PFSK-1 (cell line): ENCODE data around the gene PPIB.

Experiments
- FOXP2 ChIP-seq: optimal IDR thresholded peaks from 2 replicates; pipeline ENCODE3; 2011; ENCODE audit warnings: borderline replicate concordance, control low read depth, inconsistent platforms; ENCODE audit not compliant: insufficient read depth; ENCODE audit errors: extremely low read length, extremely low read depth
- POLR2AphosphoS5 ChIP-seq: IDR thresholded peaks from 2 replicates; pipeline ENCODE4 v1.6.1; 2012; ENCODE audit warnings: low read depth, mild to moderate bottlenecking, control low read depth, low read length, moderate library complexity
- SIN3A ChIP-seq: IDR thresholded peaks from 2 replicates; pipeline ENCODE4 v1.6.1; 2012; ENCODE audit warnings: mild to moderate bottlenecking, low read length, moderate library complexity, borderline replicate concordance; ENCODE audit not compliant: insufficient read depth
- TAF1 ChIP-seq: IDR thresholded peaks from 2 replicates; pipeline ENCODE4 v1.6.1; 2012; ENCODE audit warnings: low read length, control low read depth, borderline replicate concordance; ENCODE audit not compliant: insufficient read depth
- TF ChIP-seq, protein P1 (sequence below), 2 experiments: IDR thresholded peaks; 2 replicates each; pipeline versions ENCODE4 v1.6.1 to v1.8.0; 2011 to 2012; ENCODE audit warnings: low read depth in 2 of 2, low read length in 2 of 2, control low read depth in 1 of 2, inconsistent platforms in 1 of 2, mild to moderate bottlenecking in 1 of 2, moderate library complexity in 1 of 2; ENCODE audit not compliant: insufficient read depth in 1 of 2

DNA sequence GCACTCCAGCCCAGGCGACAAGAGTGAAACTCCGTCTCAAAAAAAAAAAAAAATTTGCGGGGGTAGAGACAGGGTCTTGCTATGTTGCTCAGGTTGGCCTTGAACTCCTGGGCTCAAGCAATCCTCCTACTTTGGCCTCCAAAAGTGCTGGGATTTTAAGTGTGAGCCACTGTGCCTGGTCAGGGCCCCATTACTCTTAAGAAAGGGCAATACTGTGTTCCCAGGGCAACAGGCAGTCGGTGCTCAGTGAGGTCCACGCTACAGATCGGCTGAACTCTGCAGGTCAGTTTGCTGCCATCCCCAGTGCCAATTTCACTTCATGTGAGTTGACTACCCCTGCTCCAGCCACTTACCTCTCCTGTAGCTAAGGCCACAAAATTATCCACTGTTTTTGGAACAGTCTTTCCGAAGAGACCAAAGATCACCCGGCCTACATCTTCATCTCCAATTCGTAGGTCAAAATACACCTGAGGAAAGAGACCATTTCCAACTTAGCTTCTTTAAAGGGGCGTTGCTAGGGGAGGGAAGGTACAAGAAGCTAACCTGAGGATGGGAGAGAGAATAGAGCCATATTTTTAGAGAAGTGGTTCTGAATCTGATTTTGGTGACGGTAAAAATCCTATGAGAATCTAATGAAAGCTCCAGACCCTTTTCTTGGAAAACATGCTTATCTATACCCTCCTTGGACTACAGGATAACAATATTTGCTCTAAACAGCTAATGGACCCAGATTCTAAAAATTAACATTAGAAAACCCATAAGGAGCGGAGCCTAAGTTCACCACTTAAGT lies 939 bp downstream of the PPIB start:
- TF ChIP-seq POLR2AphosphoS5 (no peak; the same call in 1 of the 2 replicates), TAF1 (no peak), SIN3A (no peak), FOXP2 (no peak)
- TF ChIP-seq, protein P1, sequence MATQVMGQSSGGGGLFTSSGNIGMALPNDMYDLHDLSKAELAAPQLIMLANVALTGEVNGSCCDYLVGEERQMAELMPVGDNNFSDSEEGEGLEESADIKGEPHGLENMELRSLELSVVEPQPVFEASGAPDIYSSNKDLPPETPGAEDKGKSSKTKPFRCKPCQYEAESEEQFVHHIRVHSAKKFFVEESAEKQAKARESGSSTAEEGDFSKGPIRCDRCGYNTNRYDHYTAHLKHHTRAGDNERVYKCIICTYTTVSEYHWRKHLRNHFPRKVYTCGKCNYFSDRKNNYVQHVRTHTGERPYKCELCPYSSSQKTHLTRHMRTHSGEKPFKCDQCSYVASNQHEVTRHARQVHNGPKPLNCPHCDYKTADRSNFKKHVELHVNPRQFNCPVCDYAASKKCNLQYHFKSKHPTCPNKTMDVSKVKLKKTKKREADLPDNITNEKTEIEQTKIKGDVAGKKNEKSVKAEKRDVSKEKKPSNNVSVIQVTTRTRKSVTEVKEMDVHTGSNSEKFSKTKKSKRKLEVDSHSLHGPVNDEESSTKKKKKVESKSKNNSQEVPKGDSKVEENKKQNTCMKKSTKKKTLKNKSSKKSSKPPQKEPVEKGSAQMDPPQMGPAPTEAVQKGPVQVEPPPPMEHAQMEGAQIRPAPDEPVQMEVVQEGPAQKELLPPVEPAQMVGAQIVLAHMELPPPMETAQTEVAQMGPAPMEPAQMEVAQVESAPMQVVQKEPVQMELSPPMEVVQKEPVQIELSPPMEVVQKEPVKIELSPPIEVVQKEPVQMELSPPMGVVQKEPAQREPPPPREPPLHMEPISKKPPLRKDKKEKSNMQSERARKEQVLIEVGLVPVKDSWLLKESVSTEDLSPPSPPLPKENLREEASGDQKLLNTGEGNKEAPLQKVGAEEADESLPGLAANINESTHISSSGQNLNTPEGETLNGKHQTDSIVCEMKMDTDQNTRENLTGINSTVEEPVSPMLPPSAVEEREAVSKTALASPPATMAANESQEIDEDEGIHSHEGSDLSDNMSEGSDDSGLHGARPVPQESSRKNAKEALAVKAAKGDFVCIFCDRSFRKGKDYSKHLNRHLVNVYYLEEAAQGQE (IDR thresholded peaks at IDR 0.05; ENCODE audit: insufficient read depth in 1 of 2, low read depth in 2 of 2, low read length in 2 of 2), result no peak
